ENCODE data around the gene ADAMTS6.

- TF ChIP-seq REST (IDR thresholded peaks at IDR 0.05; ENCODE audit: insufficient read depth in 1 of 2, low read depth in 2 of 2, low read length in 2 of 2) (no peak), POLR2AphosphoS5 (IDR thresholded peaks at IDR 0.05; ENCODE audit: low read depth, low read length) (no peak), TAF1 (IDR thresholded peaks at IDR 0.05; ENCODE audit: borderline replicate concordance, insufficient read depth, low read length) (no peak), FOXP2 (optimal IDR thresholded peaks at IDR 0.05; ENCODE audit: borderline replicate concordance, extremely low read depth, extremely low read length, insufficient read depth) (no peak)
These were observed 67.9 kb downstream of the ADAMTS6 start for GRCh38 chr5:65413822-65414221.
